ENCODE results near the gene SPRN.

SPRN gene

GRCh38 chr10:133459454-133460207, 35.2 kb upstream of the SPRN start:
- H3K4me2 ChIP-seq (ENCODE audit: low read depth, low read length) = no peak overlapping the region
- no peak for TF ChIP-seq EZH2 (optimal IDR thresholded peaks at IDR 0.05; ENCODE audit: low read depth, low read length)
- no peak for TF ChIP-seq CTCF (IDR thresholded peaks at IDR 0.05; ENCODE audit: low read length)
- H3F3A ChIP-seq (ENCODE audit: insufficient read depth, low read length) = no peaks in the 10 kb centered on the region
- H3K4me3 ChIP-seq (ENCODE audit: low read length) = no peak overlapping the region
- H3K4me1 ChIP-seq (ENCODE audit: low read length) = no peaks in the 10 kb centered on the region
- H3K9me2 ChIP-seq (replicated peaks; ENCODE audit: insufficient read depth, low read length) = no peaks in the 10 kb centered on the region
- H3K9ac ChIP-seq (ENCODE audit: low read length) = no peak overlapping the region
- H4K20me1 ChIP-seq (ENCODE audit: insufficient read depth, low read length) = no peaks in the 10 kb centered on the region
- H3K27ac ChIP-seq (ENCODE audit: low read length) = no peak overlapping the region
- H3K79me2 ChIP-seq (ENCODE audit: low read length) = no peaks in the 10 kb centered on the region
- no peaks in the 10 kb centered on the region for H3K9me3 ChIP-seq (replicated peaks; ENCODE audit: insufficient read depth, low read length)
- no peak overlapping the region for H2AFZ ChIP-seq (ENCODE audit: low read length)
- no peaks in the 10 kb centered on the region for H3K27me3 ChIP-seq (replicated peaks; ENCODE audit: insufficient read depth, low read length)
- no peaks in the 10 kb centered on the region for H3K36me3 ChIP-seq (replicated peaks; ENCODE audit: insufficient read depth, low read length)
- DNase-seq = no peak

GRCh38 chr10:133458710-133459453, 34.5 kb upstream of the SPRN start:
- no peaks in the 10 kb centered on the region for H3K4me1 ChIP-seq (ENCODE audit: low read length)
- no peaks in the 10 kb centered on the region for H3F3A ChIP-seq (ENCODE audit: insufficient read depth, low read length)
- no peaks in the 10 kb centered on the region for H3K27me3 ChIP-seq (replicated peaks; ENCODE audit: insufficient read depth, low read length)
- no peak overlapping the region for H3K9ac ChIP-seq (ENCODE audit: low read length)
- no peak overlapping the region for H3K4me2 ChIP-seq (ENCODE audit: low read depth, low read length)
- H3K4me3 ChIP-seq (ENCODE audit: low read length) = no peak overlapping the region
- H3K36me3 ChIP-seq (replicated peaks; ENCODE audit: insufficient read depth, low read length) = no peaks in the 10 kb centered on the region
- TF ChIP-seq EZH2phosphoT487 (IDR thresholded peaks at IDR 0.05; ENCODE audit: low read length) (no peak), CTCF (IDR thresholded peaks at IDR 0.05; ENCODE audit: low read length) (no peak), EZH2 (optimal IDR thresholded peaks at IDR 0.05; ENCODE audit: low read depth, low read length) (no peak)
- DNase-seq = no peak
- no peak overlapping the region for H3K27ac ChIP-seq (ENCODE audit: low read length)
- H4K20me1 ChIP-seq (ENCODE audit: insufficient read depth, low read length) = no peaks in the 10 kb centered on the region
- no peak overlapping the region for H2AFZ ChIP-seq (ENCODE audit: low read length)
- no peaks in the 10 kb centered on the region for H3K9me3 ChIP-seq (replicated peaks; ENCODE audit: insufficient read depth, low read length)
- no peaks in the 10 kb centered on the region for H3K79me2 ChIP-seq (ENCODE audit: low read length)
- H3K9me2 ChIP-seq (replicated peaks; ENCODE audit: insufficient read depth, low read length) = no peaks in the 10 kb centered on the region

GRCh38 chr10:133458021-133458709, 33.7 kb upstream of the SPRN start:
- Histone ChIP-seq H3K27me3 (replicated peaks; ENCODE audit: insufficient read depth, low read length) (no peaks in the 10 kb centered on the region), H3K4me1 (ENCODE audit: low read length) (no peaks in the 10 kb centered on the region), H3K4me2 (ENCODE audit: low read depth, low read length) (no peak overlapping the region), H3K79me2 (ENCODE audit: low read length) (no peaks in the 10 kb centered on the region), H2AFZ (ENCODE audit: low read length) (no peak overlapping the region), H4K20me1 (ENCODE audit: insufficient read depth, low read length) (no peaks in the 10 kb centered on the region), H3F3A (ENCODE audit: insufficient read depth, low read length) (no peaks in the 10 kb centered on the region), H3K9ac (ENCODE audit: low read length) (no peak overlapping the region), H3K27ac (ENCODE audit: low read length) (no peak overlapping the region), H3K4me3 (ENCODE audit: low read length) (no peak overlapping the region), H3K9me2 (replicated peaks; ENCODE audit: insufficient read depth, low read length) (no peaks in the 10 kb centered on the region), H3K9me3 (replicated peaks; ENCODE audit: insufficient read depth, low read length) (no peaks in the 10 kb centered on the region), H3K36me3 (replicated peaks; ENCODE audit: insufficient read depth, low read length) (no peaks in the 10 kb centered on the region)
- TF ChIP-seq CTCF (IDR thresholded peaks at IDR 0.05; ENCODE audit: low read length) (no peak), EZH2phosphoT487 (IDR thresholded peaks at IDR 0.05; ENCODE audit: low read length) (no peak), EZH2 (optimal IDR thresholded peaks at IDR 0.05; ENCODE audit: low read depth, low read length) (no peak)
- no peak for DNase-seq
